GM23338 (cell line): Measurements from ENCODE around the gene PSMC3. TPM values are rescaled to one million over a fixed set of nuclear protein-coding genes. Genes with fewer than 3 reads are reported as not detected.
A peak's percentile ranks its signal among the peaks of the same experiment; 100 is the strongest.

Experiments used
- ATAC-seq: fragments of 200-7000 bp; cut with Tn5 transposase; 3 replicates; pipeline ENCODE4 v1.9.1; 2020
- DNase-seq: peaks from one replicate; pipeline ENCODE4 v3.0.0-alpha.2; 2015; ENCODE audit warnings: low spot score
- H2AFZ ChIP-seq: fragments of 200-600 bp; sonication (generic); 2 replicates; pipeline ENCODE4 v1.8.0; 2016; ENCODE audit warnings: antibody characterized with exemption, mild to moderate bottlenecking, moderate library complexity
- H3F3A ChIP-seq: fragments of 200-600 bp; sonication (generic); replicated peaks from 2 replicates; pipeline ENCODE4 v1.8.0; 2017; ENCODE audit warnings: antibody characterized with exemption, mixed run types, low read depth
- H3K27ac ChIP-seq: fragments of 200-600 bp; sonication (generic); 2 replicates; pipeline ENCODE4 v1.6.1; 2016; ENCODE audit warnings: low read depth
- H3K27me3 ChIP-seq: fragments of 200-600 bp; sonication (generic); 2 replicates; pipeline ENCODE4 v1.8.0; 2016; ENCODE audit warnings: mild to moderate bottlenecking, mixed run types, moderate library complexity; ENCODE audit not compliant: insufficient read depth
- H3K36me3 ChIP-seq: fragments of 200-600 bp; sonication (generic); 2 replicates; pipeline ENCODE4 v1.8.0; 2016; ENCODE audit warnings: mild to moderate bottlenecking; ENCODE audit not compliant: insufficient read depth
- H3K4me1 ChIP-seq: fragments of 200-600 bp; sonication (generic); 2 replicates; pipeline ENCODE4 v1.8.0; 2016; ENCODE audit warnings: mild to moderate bottlenecking, moderate library complexity; ENCODE audit not compliant: insufficient read depth
- H3K4me2 ChIP-seq: fragments of 200-600 bp; sonication (generic); 2 replicates; pipeline ENCODE4 v1.7.1; 2017; ENCODE audit warnings: mixed run types
- H3K4me3 ChIP-seq: fragments of 200-600 bp; sonication (generic); 2 replicates; pipeline ENCODE4 v1.6.1; 2016; ENCODE audit warnings: mixed run types
- H3K79me2 ChIP-seq: fragments of 200-600 bp; sonication (generic); replicated peaks from 2 replicates; pipeline ENCODE4 v1.8.0; 2017; ENCODE audit warnings: mild to moderate bottlenecking; ENCODE audit not compliant: insufficient read depth
- H3K9me2 ChIP-seq: fragments of 200-600 bp; sonication (generic); 2 replicates; pipeline ENCODE4 v1.8.0; 2017; ENCODE audit not compliant: insufficient read depth
- H4K20me1 ChIP-seq: fragments of 200-600 bp; sonication (generic); replicated peaks from 2 replicates; pipeline ENCODE4 v1.8.0; 2017; ENCODE audit warnings: mild to moderate bottlenecking; ENCODE audit not compliant: insufficient read depth
- H3K27ac Mint-ChIP-seq: 2 replicates; pipeline ENCODE4 v1.8.0; 2020; ENCODE audit warnings: inconsistent platforms, mild to moderate bottlenecking, moderate library complexity, mixed read lengths
- H3K27me3 Mint-ChIP-seq: 3 replicates; pipeline ENCODE4 v1.8.0; 2022; ENCODE audit warnings: low read depth, mild to moderate bottlenecking, moderate library complexity, mixed read lengths, inconsistent platforms; ENCODE audit not compliant: insufficient read depth, poor library complexity
- H3K36me3 Mint-ChIP-seq: 3 replicates; pipeline ENCODE4 v1.8.0; 2021; ENCODE audit warnings: low read depth, mild to moderate bottlenecking, inconsistent platforms, moderate library complexity, mixed read lengths
- H3K4me1 Mint-ChIP-seq: 3 replicates; pipeline ENCODE4 v1.8.0; 2020; ENCODE audit warnings: mild to moderate bottlenecking, inconsistent platforms, mixed read lengths
- H3K4me3 Mint-ChIP-seq: 3 replicates; pipeline ENCODE4 v1.8.0; 2021; ENCODE audit warnings: moderate library complexity, mild to moderate bottlenecking, inconsistent platforms, mixed read lengths
- H3K9me3 Mint-ChIP-seq: 3 replicates; pipeline ENCODE4 v1.8.0; 2020; ENCODE audit warnings: moderate library complexity, mild to moderate bottlenecking, inconsistent platforms, mixed read lengths
- CREB1 ChIP-seq: fragments of 250-450 bp; sonication (Bioruptor Pico); IDR thresholded peaks from 2 replicates; pipeline ENCODE4 v1.5.0; 2020; ENCODE audit warnings: low read depth, mild to moderate bottlenecking, moderate library complexity
- ETS1 ChIP-seq: IDR thresholded peaks from 2 replicates; pipeline ENCODE4 v1.6.1; 2016; ENCODE audit warnings: antibody characterized with exemption
- EZH2 ChIP-seq: fragments of 200-600 bp; sonication (generic); IDR thresholded peaks from one replicate; pipeline ENCODE4 v1.8.0; 2017; ENCODE audit warnings: antibody characterized with exemption, mild to moderate bottlenecking, low read depth; ENCODE audit not compliant: unreplicated experiment
- EZH2phosphoT487 ChIP-seq: fragments of 200-600 bp; sonication (generic); IDR thresholded peaks from one replicate; pipeline ENCODE4 v1.8.1; 2018; ENCODE audit warnings: antibody characterized with exemption; ENCODE audit not compliant: unreplicated experiment
- JUNB ChIP-seq: IDR thresholded peaks from one replicate; pipeline ENCODE4 v1.6.1; 2016; ENCODE audit warnings: antibody characterized with exemption; ENCODE audit not compliant: unreplicated experiment
- POLR2AphosphoS5 ChIP-seq: IDR thresholded peaks from 2 replicates; pipeline ENCODE4 v1.6.1; 2016; ENCODE audit warnings: antibody characterized with exemption, low read depth
- STAT1 ChIP-seq: IDR thresholded peaks from one replicate; pipeline ENCODE4 v1.6.1; 2016; ENCODE audit warnings: antibody characterized with exemption; ENCODE audit not compliant: unreplicated experiment
- ZNF331 ChIP-seq: fragments of 250-450 bp; sonication (Bioruptor Pico); IDR thresholded peaks from 2 replicates; pipeline ENCODE4 v1.5.0; 2020; ENCODE audit warnings: low read depth, mild to moderate bottlenecking, moderate library complexity
- ZNF462 ChIP-seq: fragments of 250-450 bp; sonication (Bioruptor Pico); IDR thresholded peaks from 2 replicates; pipeline ENCODE4 v1.5.0; 2020; ENCODE audit warnings: mild to moderate bottlenecking, moderate library complexity
- polyA plus RNA-seq: library from polyadenylated mRNA; unstranded; fragments of >200 nt; fragmentation: Nextera tagmentation; extraction: Ambion mirVana; gene quantifications from 2 replicates; pipeline ENCODE4 v1.2.1, GENCODE V29; 2016
- total RNA-seq: library from RNA; depleted of rRNA; stranded (reverse); fragments of >200 nt; shearing (Covaris generic); gene quantifications from 2 replicates; pipeline ENCODE4 v1.2.3, GENCODE V29; 2014
- TF ChIP-seq, protein P1 (sequence below): IDR thresholded peaks from one replicate; pipeline ENCODE4 v1.6.1; 2018; ENCODE audit warnings: antibody characterized with exemption; ENCODE audit not compliant: unreplicated experiment

Gene PSMC3
- total and polyA plus RNA-seq, 2 experiments from 2014 or later = 147 to 190 TPM

DNA sequence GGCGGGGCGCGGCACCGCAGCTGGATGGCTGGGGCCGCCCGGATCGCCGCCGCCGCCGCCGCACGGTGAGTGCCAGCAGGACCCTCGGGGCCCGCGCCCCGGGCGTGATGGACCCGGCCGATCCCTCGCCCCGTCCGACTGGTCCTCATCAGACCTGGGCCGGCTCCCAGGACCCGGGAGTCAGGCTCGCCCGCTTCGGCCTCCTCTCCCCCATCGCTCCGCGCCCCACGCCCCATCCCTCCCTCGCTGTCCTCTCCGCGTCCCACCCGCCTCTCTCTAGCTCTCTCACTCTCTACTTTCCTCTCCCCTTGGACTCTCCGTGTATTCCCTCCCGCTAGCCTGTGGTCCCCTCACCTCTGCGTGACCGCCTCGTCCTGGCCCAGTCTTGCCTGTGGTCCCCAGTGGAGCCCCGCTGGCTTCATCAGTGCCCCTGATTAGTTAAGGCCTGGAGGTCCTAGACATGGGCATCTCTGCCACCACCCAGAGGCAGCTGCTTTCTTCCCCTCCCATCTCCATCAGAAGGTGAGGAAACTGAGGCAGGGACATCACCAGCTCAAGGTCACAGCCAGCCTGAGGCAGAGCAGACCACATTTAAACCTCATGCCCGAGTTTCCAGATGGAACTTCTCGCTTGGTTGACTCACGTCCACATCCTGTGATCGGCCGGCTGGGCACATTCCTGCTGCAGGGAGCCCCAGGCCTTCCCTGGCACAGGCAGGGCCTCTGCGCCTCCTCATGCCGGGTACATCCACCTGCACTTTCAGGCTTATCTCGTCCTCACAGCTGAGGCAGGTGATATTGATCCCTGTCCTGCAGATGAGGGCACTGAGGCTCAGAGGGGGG is 17.4 kb downstream of the PSMC3 start (continued):
- TF ChIP-seq ETS1 = no peak
- no peak for TF ChIP-seq EZH2
- no peak for TF ChIP-seq CREB1 (CRISPR knock-in tag)
- TF ChIP-seq STAT1 = no peak
- no peak for TF ChIP-seq EZH2phosphoT487
- TF ChIP-seq POLR2AphosphoS5 = no peak

DNA sequence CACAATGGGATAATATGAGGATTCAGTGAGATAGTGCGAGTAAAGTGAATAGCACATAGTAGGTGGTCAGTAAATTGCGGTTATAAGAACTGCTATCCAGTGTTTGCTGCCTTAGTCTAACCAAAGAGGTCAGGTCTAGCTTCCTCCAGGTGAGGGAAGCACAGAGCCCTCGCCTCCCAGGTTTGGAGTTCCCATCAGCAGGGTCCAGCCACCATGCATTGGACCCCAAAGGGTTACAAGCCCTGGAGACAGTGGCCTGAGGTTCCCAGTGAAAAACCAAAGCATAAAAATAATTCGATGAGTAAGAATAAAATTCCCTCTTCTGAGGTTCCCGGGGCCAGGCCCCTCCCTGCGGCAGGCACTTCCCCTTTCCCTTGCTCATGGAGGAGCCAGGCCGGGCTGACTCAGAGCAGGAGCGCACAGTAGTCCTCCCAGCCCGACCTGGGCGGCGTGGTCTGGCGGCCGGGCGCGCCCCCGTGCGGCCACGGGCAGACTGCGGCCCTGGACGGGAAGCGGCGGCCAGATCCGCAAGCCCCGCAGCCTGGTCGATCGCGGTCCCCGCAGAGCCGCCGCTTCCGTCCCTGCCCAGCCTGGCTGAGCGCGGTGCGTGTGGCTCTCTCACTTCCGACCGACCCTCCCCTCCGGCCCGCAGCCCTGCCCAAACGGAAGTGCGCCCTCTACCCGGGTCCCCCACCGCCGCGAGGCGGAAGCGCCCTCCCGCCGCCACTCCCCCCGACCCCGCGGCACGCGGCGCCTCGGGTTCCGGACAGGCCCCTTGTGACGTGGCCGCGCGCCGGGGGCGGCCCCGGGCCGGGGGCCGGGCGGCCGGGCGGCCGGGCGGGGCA is 18.3 kb downstream of the PSMC3 start, which contains the start of gene SLC39A13:
TSS of gene SLC39A13 (plus strand) at position 845 of the 845 bp plus-strand sequence. CDS start 1,505 bp downstream, outside the sequence.
- Histone ChIP-seq H4K20me1 (no peaks in the 10 kb centered on the region; the same call in 1 of the 2 replicates), H3F3A (peaks cover 12% of the 10 kb centered on the region), H2AFZ (peak within 1 kb of the TSS; percentile 93), H3K4me1 (peaks cover 11% of the 10 kb centered on the region; the same call in 1 of the 2 replicates), H3K27me3 (no peaks in the 10 kb centered on the region), H3K4me2 (peak within 1 kb of the TSS; percentile 97), H3K27ac (peak within 1 kb of the TSS; percentile 91), H3K4me3 (peak within 1 kb of the TSS; percentile 95), H3K9me2 (no peaks in the 10 kb centered on the region), H3K36me3 (no peaks in the 10 kb centered on the region), H3K79me2 (no peaks in the 10 kb centered on the region)
- Mint-ChIP-seq H3K4me1 (peaks cover 15% of the 10 kb centered on the region), H3K27me3 (peaks cover 7% of the 10 kb centered on the region), H3K36me3 (no peaks in the 10 kb centered on the region), H3K4me3 (peak within 1 kb of the TSS; percentile 90), H3K9me3 (no peaks in the 10 kb centered on the region), H3K27ac (peak within 1 kb of the TSS; percentile 91)
- peak; percentile 85 for ATAC-seq
- DNase-seq = peak; percentile 94
- TF ChIP-seq JUNB = no peak
- TF ChIP-seq, protein P1, sequence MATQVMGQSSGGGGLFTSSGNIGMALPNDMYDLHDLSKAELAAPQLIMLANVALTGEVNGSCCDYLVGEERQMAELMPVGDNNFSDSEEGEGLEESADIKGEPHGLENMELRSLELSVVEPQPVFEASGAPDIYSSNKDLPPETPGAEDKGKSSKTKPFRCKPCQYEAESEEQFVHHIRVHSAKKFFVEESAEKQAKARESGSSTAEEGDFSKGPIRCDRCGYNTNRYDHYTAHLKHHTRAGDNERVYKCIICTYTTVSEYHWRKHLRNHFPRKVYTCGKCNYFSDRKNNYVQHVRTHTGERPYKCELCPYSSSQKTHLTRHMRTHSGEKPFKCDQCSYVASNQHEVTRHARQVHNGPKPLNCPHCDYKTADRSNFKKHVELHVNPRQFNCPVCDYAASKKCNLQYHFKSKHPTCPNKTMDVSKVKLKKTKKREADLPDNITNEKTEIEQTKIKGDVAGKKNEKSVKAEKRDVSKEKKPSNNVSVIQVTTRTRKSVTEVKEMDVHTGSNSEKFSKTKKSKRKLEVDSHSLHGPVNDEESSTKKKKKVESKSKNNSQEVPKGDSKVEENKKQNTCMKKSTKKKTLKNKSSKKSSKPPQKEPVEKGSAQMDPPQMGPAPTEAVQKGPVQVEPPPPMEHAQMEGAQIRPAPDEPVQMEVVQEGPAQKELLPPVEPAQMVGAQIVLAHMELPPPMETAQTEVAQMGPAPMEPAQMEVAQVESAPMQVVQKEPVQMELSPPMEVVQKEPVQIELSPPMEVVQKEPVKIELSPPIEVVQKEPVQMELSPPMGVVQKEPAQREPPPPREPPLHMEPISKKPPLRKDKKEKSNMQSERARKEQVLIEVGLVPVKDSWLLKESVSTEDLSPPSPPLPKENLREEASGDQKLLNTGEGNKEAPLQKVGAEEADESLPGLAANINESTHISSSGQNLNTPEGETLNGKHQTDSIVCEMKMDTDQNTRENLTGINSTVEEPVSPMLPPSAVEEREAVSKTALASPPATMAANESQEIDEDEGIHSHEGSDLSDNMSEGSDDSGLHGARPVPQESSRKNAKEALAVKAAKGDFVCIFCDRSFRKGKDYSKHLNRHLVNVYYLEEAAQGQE = no peak
- TF ChIP-seq ETS1 = peak; percentile 45; the same call in 1 of the 2 replicates
- TF ChIP-seq ZNF462 (CRISPR knock-in tag) = no peak
- TF ChIP-seq POLR2AphosphoS5 = peak; percentile 81
- TF ChIP-seq ZNF331 (CRISPR knock-in tag) = no peak
